Peyer's patch (tissue), 4 donors: ENCODE measurements around the gene MICAL3. TPM values are rescaled to one million over a fixed set of nuclear protein-coding genes. Genes with fewer than 3 reads are reported as not detected.

ENCODE experiments used
- DNase-seq, 3 donors: peaks; one replicate each; pipeline ENCODE4 v3.0.0-alpha.2; 2017 to 2019
- H3K27ac ChIP-seq, 4 donors: fragments of 200-600 bp; sonication (generic); one replicate each; pipeline ENCODE4 v1.5.1; 2016 to 2019
- H3K27me3 ChIP-seq, 2 donors: fragments of 200-600 bp; sonication (generic); one replicate each; pipeline ENCODE4 v1.5.1; 2019
- H3K36me3 ChIP-seq, 3 donors: fragments of 200-600 bp; sonication (generic); one replicate each; pipeline ENCODE4 v1.5.1; 2016 to 2019
- H3K4me1 ChIP-seq, 4 donors: fragments of 200-600 bp; sonication (generic); one replicate each; pipeline ENCODE4 v1.5.1; 2016 to 2019
- H3K4me3 ChIP-seq, 4 donors: fragments of 200-600 bp; sonication (generic); 1 replicate in 3 of 4; 2 replicates in 1 of 4; pipeline ENCODE4 v1.5.1; 2016 to 2019; ENCODE audit warnings: mild to moderate bottlenecking in 1 of 4
- H3K9me3 ChIP-seq, 4 donors: fragments of 200-600 bp; sonication (generic); one replicate each; pipeline ENCODE4 v1.5.1; 2016 to 2019; ENCODE audit warnings: mild to moderate bottlenecking in 1 of 4
- CTCF ChIP-seq, 6 experiments: fragments of 450-650 bp in 4 of 6; fragments of 200-600 bp in 2 of 6; sonication (generic) in 1 of 6; IDR thresholded peaks; one replicate each; pipeline ENCODE4 v1.5.1; 2017 to 2019; ENCODE audit warnings: antibody characterized with exemption in 6 of 6, mild to moderate bottlenecking in 3 of 6, moderate library complexity in 1 of 6
- POLR2A ChIP-seq, 2 donors: fragments of 450-650 bp; IDR thresholded peaks; one replicate each; pipeline ENCODE4 v1.5.1; 2017; ENCODE audit warnings: antibody characterized with exemption in 2 of 2, mild to moderate bottlenecking in 2 of 2, moderate library complexity in 2 of 2
- total RNA-seq, 4 donors: library from RNA; depleted of rRNA; stranded (reverse); fragments of >200 nt; gene quantifications; one replicate each; pipeline ENCODE4 v1.1.0, GENCODE V29; 2016

The MICAL3 gene
- total RNA-seq, 4 donors from 2014 or later = 68.5 to 99.1 (median 88.7) TPM

DNA sequence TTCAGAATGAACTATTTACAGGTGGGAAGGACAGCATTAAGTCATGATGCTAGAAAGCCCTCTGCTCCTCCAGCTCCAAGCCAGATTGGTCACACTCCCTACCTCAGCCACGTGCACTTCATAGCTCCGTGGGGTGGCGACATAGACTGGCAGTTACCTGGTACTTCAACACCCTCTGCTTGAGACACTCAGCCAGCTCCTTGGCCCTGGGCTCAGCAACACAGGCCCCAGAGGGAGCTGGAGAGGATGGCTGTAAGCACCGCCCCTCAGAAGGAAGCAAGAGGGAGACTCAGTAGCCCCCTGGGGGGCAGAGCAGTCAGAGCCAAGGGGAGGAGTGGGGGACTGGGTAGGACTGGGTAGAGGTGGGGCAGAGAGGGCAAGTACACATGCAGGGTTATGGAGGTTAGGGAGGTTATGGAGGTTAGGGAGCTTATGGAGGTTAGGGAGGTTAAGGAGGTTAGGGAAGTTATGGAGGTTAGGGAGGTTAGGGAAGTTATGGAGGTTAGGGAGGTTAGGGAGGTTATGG is 148.0 kb downstream of the MICAL3 start:
- H3K36me3 ChIP-seq = peaks cover 0 to 70% (median 0%) of the 10 kb centered on the region in 3 donors
- no peaks in the 10 kb centered on the region for H3K9me3 ChIP-seq
- H3K27ac ChIP-seq = no peak overlapping the region
- H3K27me3 ChIP-seq = no peaks in the 10 kb centered on the region
- TF ChIP-seq CTCF (IDR thresholded peaks at IDR 0.05) (peak in 1 of 6 experiments; percentile 9), POLR2A (IDR thresholded peaks at IDR 0.05) (no peak)
- peaks cover 0 to 7% (median 0%) of the 10 kb centered on the region in 4 donors for H3K4me1 ChIP-seq
- DNase-seq = no peak
- no peak overlapping the region for H3K4me3 ChIP-seq

DNA sequence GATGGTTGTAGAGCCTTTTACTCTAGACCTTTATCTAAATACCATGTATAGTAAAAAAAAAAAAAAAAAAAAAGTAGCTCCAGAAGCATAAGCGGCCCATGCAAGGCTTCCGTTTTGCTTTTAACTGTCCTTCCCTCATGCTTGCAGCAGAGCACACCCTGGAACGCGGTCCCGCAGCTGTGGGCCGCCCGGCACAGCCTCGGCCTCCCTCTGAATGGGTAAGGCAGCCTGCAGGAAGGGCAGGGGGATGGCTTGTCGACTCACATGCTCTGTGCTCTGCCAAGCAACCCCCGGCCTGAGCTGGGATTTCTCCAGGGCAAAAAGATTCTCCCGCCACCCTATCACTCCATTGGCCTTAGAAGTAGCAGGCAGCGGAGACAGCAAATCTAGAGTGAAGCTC is 148.7 kb downstream of the MICAL3 start:
- TF ChIP-seq CTCF (IDR thresholded peaks at IDR 0.05) = no peak
- TF ChIP-seq POLR2A (IDR thresholded peaks at IDR 0.05) = no peak
- H3K9me3 ChIP-seq = no peaks in the 10 kb centered on the region
- H3K36me3 ChIP-seq = peaks cover 0 to 66% (median 0%) of the 10 kb centered on the region in 3 donors
- DNase-seq = no peak
- peaks cover 0 to 13% (median 0%) of the 10 kb centered on the region in 4 donors for H3K4me1 ChIP-seq
- H3K27me3 ChIP-seq = no peaks in the 10 kb centered on the region
- no peak overlapping the region for H3K4me3 ChIP-seq
- no peak overlapping the region for H3K27ac ChIP-seq

- no peak overlapping the region for H3K4me3 ChIP-seq
- H3K27ac ChIP-seq = no peak overlapping the region
- peaks cover 0 to 66% (median 0%) of the 10 kb centered on the region in 3 donors for H3K36me3 ChIP-seq
- H3K9me3 ChIP-seq = no peaks in the 10 kb centered on the region
- DNase-seq = no peak
- TF ChIP-seq CTCF (IDR thresholded peaks at IDR 0.05) (no peak), POLR2A (IDR thresholded peaks at IDR 0.05) (no peak)
- peaks cover 0 to 18% (median 0%) of the 10 kb centered on the region in 4 donors for H3K4me1 ChIP-seq
- no peaks in the 10 kb centered on the region for H3K27me3 ChIP-seq
Measured at GRCh38 chr22:17875156-17875555, 149.2 kb downstream of the MICAL3 start.

DNA sequence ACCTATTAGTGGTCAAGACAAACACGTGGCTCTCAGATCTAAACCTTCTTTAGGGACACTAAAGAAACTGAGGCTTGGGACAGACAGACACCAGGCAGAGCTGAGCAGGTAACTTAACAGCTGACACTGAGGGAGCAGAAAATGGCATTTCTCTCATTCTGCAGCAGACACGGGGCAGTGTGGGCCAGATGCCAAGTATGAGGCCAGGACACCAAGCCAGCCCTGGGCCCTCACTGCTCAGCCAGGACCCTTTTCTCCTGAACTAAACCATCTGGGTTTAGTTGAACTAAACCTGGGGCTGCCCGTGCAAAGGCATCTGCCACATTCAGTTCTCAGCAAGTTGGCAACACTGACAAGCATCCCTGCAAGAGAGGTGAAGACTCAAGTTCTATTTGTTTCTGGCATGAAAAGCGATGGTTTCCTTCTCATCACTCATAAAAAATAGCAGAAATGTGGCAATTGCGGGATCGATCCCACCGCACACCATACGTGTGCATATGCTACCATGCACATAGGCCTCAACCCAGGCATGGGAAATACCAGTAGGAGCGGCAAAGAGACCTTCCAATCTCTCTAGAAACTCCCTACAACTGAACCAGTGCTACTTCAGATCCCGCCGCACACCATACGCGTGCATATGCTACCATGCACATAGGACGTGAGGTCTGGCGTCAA is 150.0 kb downstream of the MICAL3 start:
- Histone ChIP-seq H3K9me3 (no peaks in the 10 kb centered on the region), H3K27ac (no peak overlapping the region), H3K4me3 (no peak overlapping the region), H3K4me1 (peaks cover 0 to 24% (median 0%) of the 10 kb centered on the region in 4 donors), H3K27me3 (no peaks in the 10 kb centered on the region), H3K36me3 (peaks cover 0 to 59% (median 0%) of the 10 kb centered on the region in 3 donors)
- DNase-seq = no peak
- TF ChIP-seq CTCF (IDR thresholded peaks at IDR 0.05) (no peak), POLR2A (IDR thresholded peaks at IDR 0.05) (no peak)

DNA sequence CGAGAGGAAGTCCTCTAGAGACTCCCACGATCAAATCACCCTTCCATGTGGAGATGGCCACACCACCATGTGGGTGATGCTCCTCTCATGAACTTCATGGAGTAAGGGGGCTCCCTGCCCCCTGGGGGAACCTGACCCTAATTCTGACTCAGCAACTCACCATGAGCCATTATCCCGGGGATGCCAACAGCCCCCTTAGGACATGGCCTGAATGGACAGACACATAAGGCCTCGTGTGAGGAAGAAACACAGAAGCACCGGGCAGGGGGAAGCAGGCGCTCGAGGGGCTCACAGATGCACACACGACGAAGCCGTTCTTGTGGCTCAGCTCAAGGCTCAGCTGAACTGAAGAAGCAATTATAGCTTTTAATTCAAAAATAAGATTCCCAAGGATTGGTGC is 150.6 kb downstream of the MICAL3 start:
- no peak for DNase-seq
- peaks cover 0 to 29% (median 2%) of the 10 kb centered on the region in 4 donors for H3K4me1 ChIP-seq
- TF ChIP-seq POLR2A (IDR thresholded peaks at IDR 0.05) (no peak), CTCF (IDR thresholded peaks at IDR 0.05) (no peak)
- no peak overlapping the region for H3K4me3 ChIP-seq
- no peaks in the 10 kb centered on the region for H3K27me3 ChIP-seq
- peaks cover 0 to 54% (median 0%) of the 10 kb centered on the region in 3 donors for H3K36me3 ChIP-seq
- H3K27ac ChIP-seq = no peak overlapping the region
- no peaks in the 10 kb centered on the region for H3K9me3 ChIP-seq
